H9 (cell line): ENCODE data around the gene TIMM50. TPM values are rescaled to one million over a fixed set of nuclear protein-coding genes. Genes with fewer than 3 reads are reported as not detected.
"Not testable (repeated sequence)": the region's sequence is repeated elsewhere in the genome, so short reads cannot be mapped to it uniquely, and the experiment has no call there.

Experiments used
- DNase-seq: peaks from one replicate; pipeline ENCODE4 v3.0.0-alpha.2; 2017
- H2AFZ ChIP-seq: one replicate; pipeline ENCODE4 v1.6.1; 2013; ENCODE audit warnings: mild to moderate bottlenecking, low read length, control low read depth, moderate library complexity
- H2AK5ac ChIP-seq: 2 replicates; pipeline ENCODE4 v1.6.1; 2013; ENCODE audit warnings: low read length, control low read depth, mixed read lengths; ENCODE audit not compliant: insufficient read length
- H2BK120ac ChIP-seq: one replicate; pipeline ENCODE4 v1.6.1; 2013; ENCODE audit warnings: low read depth, mild to moderate bottlenecking, low read length, control low read depth, inconsistent platforms; ENCODE audit not compliant: poor library complexity, severe bottlenecking
- H2BK12ac ChIP-seq: 2 replicates; pipeline ENCODE4 v1.6.1; 2013; ENCODE audit warnings: low read length, control low read depth, mixed read lengths, low read depth; ENCODE audit not compliant: insufficient read length
- H2BK15ac ChIP-seq: 2 replicates; pipeline ENCODE4 v1.6.1; 2013; ENCODE audit warnings: low read depth, low read length, control low read depth
- H2BK20ac ChIP-seq: one replicate; pipeline ENCODE4 v1.6.1; 2013; ENCODE audit warnings: low read depth, mild to moderate bottlenecking, low read length, control low read depth, inconsistent platforms; ENCODE audit not compliant: poor library complexity, severe bottlenecking
- H2BK5ac ChIP-seq: 2 replicates; pipeline ENCODE4 v1.6.1; 2013; ENCODE audit warnings: low read length, control low read depth, mixed read lengths; ENCODE audit not compliant: insufficient read length
- H3K14ac ChIP-seq: 2 replicates; pipeline ENCODE4 v1.6.1; 2013; ENCODE audit warnings: low read length, control low read depth; ENCODE audit not compliant: insufficient read depth
- H3K18ac ChIP-seq: 2 replicates; pipeline ENCODE4 v1.6.1; 2013; ENCODE audit warnings: low read depth, mild to moderate bottlenecking, mixed read lengths, low read length, control low read depth; ENCODE audit not compliant: insufficient read length
- H3K23ac ChIP-seq: 2 replicates; pipeline ENCODE4 v1.6.1; 2013; ENCODE audit warnings: low read length, control low read depth, mixed read lengths, low read depth; ENCODE audit not compliant: insufficient read length
- H3K23me2 ChIP-seq: 2 replicates; pipeline ENCODE4 v1.6.1; 2013; ENCODE audit warnings: low read depth, mild to moderate bottlenecking, mixed read lengths, low read length, control low read depth; ENCODE audit not compliant: insufficient read length, poor library complexity, severe bottlenecking
- H3K27ac ChIP-seq: 2 replicates; pipeline ENCODE4 v1.5.1; 2013; ENCODE audit warnings: low read length, control low read depth, mixed read lengths, low read depth; ENCODE audit not compliant: insufficient read length
- H3K27me3 ChIP-seq: 2 replicates; pipeline ENCODE4 v1.6.1; 2013; ENCODE audit warnings: low read length, control low read depth, inconsistent platforms; ENCODE audit not compliant: insufficient read depth
- H3K4ac ChIP-seq: 2 replicates; pipeline ENCODE4 v1.6.1; 2013; ENCODE audit warnings: low read depth, mild to moderate bottlenecking, control low read depth, inconsistent platforms, low read length, moderate library complexity
- H3K4me1 ChIP-seq: 2 replicates; pipeline ENCODE4 v1.6.1; 2013; ENCODE audit warnings: low read length, control low read depth, inconsistent platforms; ENCODE audit not compliant: insufficient read depth
- H3K4me2 ChIP-seq: 2 replicates; pipeline ENCODE4 v1.6.1; 2013; ENCODE audit warnings: low read length, control low read depth, mixed read lengths; ENCODE audit not compliant: insufficient read length, insufficient read depth
- H3K56ac ChIP-seq: 2 replicates; pipeline ENCODE4 v1.6.1; 2013; ENCODE audit warnings: low read depth, mild to moderate bottlenecking, mixed read lengths, low read length, control low read depth; ENCODE audit not compliant: insufficient read length
- H3K79me1 ChIP-seq: 2 replicates; pipeline ENCODE4 v1.6.1; 2013; ENCODE audit warnings: low read depth, mild to moderate bottlenecking, moderate library complexity, low read length, control low read depth, inconsistent platforms; ENCODE audit not compliant: insufficient read depth, poor library complexity, severe bottlenecking
- H3K79me2 ChIP-seq: 2 replicates; pipeline ENCODE4 v1.6.1; 2013; ENCODE audit warnings: low read length, control low read depth, inconsistent platforms; ENCODE audit not compliant: insufficient read depth
- H3K9ac ChIP-seq: 2 replicates; pipeline ENCODE4 v1.6.1; 2013; ENCODE audit warnings: low read length, control low read depth, mixed read lengths; ENCODE audit not compliant: insufficient read length; ENCODE audit errors: extremely low read depth
- H3K9me3 ChIP-seq: one replicate; pipeline ENCODE4 v1.6.1; 2013; ENCODE audit warnings: low read depth, low read length, inconsistent platforms; ENCODE audit not compliant: control insufficient read depth
- H3T11ph ChIP-seq: one replicate; pipeline ENCODE4 v1.6.1; 2013; ENCODE audit warnings: mild to moderate bottlenecking, low read length, control low read depth, inconsistent platforms
- H4K20me1 ChIP-seq: one replicate; pipeline ENCODE4 v1.6.1; 2013; ENCODE audit not compliant: control insufficient read depth, insufficient read length, insufficient read depth
- H4K5ac ChIP-seq: 2 replicates; pipeline ENCODE4 v1.6.1; 2013; ENCODE audit warnings: low read depth, mild to moderate bottlenecking, mixed read lengths, low read length, control low read depth; ENCODE audit not compliant: insufficient read length
- H4K8ac ChIP-seq: replicated peaks from 2 replicates; pipeline ENCODE4 v1.6.1; 2013; ENCODE audit warnings: low read length, control low read depth, mixed read lengths, low read depth; ENCODE audit not compliant: insufficient read length
- H4K91ac ChIP-seq: 2 replicates; pipeline ENCODE4 v1.6.1; 2013; ENCODE audit warnings: low read depth, mild to moderate bottlenecking, moderate library complexity, mixed read lengths, low read length, control low read depth; ENCODE audit not compliant: insufficient read length
- H3K27ac Mint-ChIP-seq, 3 experiments: 2 replicates in 2 of 3; 3 replicates in 1 of 3; pipeline ENCODE4 v1.8.0; 2020 to 2021; ENCODE audit warnings: mixed read lengths in 3 of 3, mild to moderate bottlenecking in 1 of 3, moderate library complexity in 1 of 3
- H3K27me3 Mint-ChIP-seq: 2 replicates; pipeline ENCODE4 v1.8.0; 2021; ENCODE audit warnings: low read depth, mild to moderate bottlenecking, moderate library complexity, mixed read lengths
- H3K36me3 Mint-ChIP-seq, 3 experiments: 2 replicates in 2 of 3; 3 replicates in 1 of 3; pipeline ENCODE4 v1.8.0; 2020 to 2021; ENCODE audit warnings: low read depth in 3 of 3, mixed read lengths in 3 of 3; ENCODE audit not compliant: insufficient read depth in 1 of 3
- H3K4me1 Mint-ChIP-seq, 2 experiments: 2 replicates each; pipeline ENCODE4 v1.8.0; 2020; ENCODE audit warnings: mixed read lengths in 2 of 2
- H3K4me3 Mint-ChIP-seq, 2 experiments: 2 replicates in 1 of 2; 3 replicates in 1 of 2; pipeline ENCODE4 v1.8.0; 2020 to 2021; ENCODE audit warnings: mild to moderate bottlenecking in 2 of 2, mixed read lengths in 2 of 2, moderate library complexity in 1 of 2
- H3K9me3 Mint-ChIP-seq, 2 experiments: 2 replicates in 1 of 2; 3 replicates in 1 of 2; pipeline ENCODE4 v1.8.0; 2020; ENCODE audit warnings: mild to moderate bottlenecking in 2 of 2, mixed read lengths in 2 of 2, moderate library complexity in 1 of 2
- CTCF ChIP-seq: fragments of 200-600 bp; sonication (generic); conservative IDR thresholded peaks from 3 replicates; pipeline ENCODE4 v1.8.0; 2021; ENCODE audit warnings: antibody characterized with exemption, mild to moderate bottlenecking
- WGBS: extraction: QIAGEN DNeasy Blood & Tissue Kit; methylation state at CpG from one replicate; pipeline ENCODE4 v1.1.7; 2013; ENCODE audit warnings: missing lambda C conversion rate, low lambda C conversion rate, mixed read lengths; ENCODE audit not compliant: insufficient read length; ENCODE audit errors: extremely low coverage; 5-methylcytosine and 5-hydroxymethylcytosine counted together
- total RNA-seq: library from RNA; stranded (reverse); gene quantifications from 2 replicates; pipeline ENCODE4 v1.2.1, GENCODE V29; 2021

Gene TIMM50
- total RNA-seq, 1 experiment from 2014 or later = 128 TPM

GRCh38 chr19:39449116-39449797, 31.4 kb upstream of the TIMM50 start:
- Histone ChIP-seq H2BK20ac (no peak overlapping the region), H3K4me2 (no peak overlapping the region), H2BK5ac (no peak overlapping the region), H2BK120ac (no peak overlapping the region), H4K5ac (no peak overlapping the region), H2AK5ac (no peak overlapping the region), H3K9me3 (no peaks in the 10 kb centered on the region), H4K20me1 (peaks cover 2% of the 10 kb centered on the region), H3K23me2 (peaks cover 5% of the 10 kb centered on the region), H4K8ac (no peak overlapping the region), H3K79me1 (peaks cover 11% of the 10 kb centered on the region), H2BK15ac (no peak overlapping the region), H3K4ac (no peak overlapping the region), H2AFZ (no peak overlapping the region), H3K18ac (no peak overlapping the region), H3K23ac (no peak overlapping the region), H3K56ac (no peak overlapping the region), H3T11ph (no peak overlapping the region), H3K79me2 (peaks cover 43% of the 10 kb centered on the region; the same call in 1 of the 2 replicates), H3K14ac (no peak overlapping the region), H4K91ac (no peak overlapping the region), H3K27ac (no peak overlapping the region), H3K27me3 (no peaks in the 10 kb centered on the region), H2BK12ac (no peak overlapping the region), H3K4me1 (no peaks in the 10 kb centered on the region), H3K9ac (peak overlapping the region; percentile 36)
- H3K9me3 Mint-ChIP-seq = peaks cover 0 to 5% of the 10 kb centered on the region in 2 experiments; a peak in 2 of 5 replicates
- H3K27ac Mint-ChIP-seq = peak overlapping the region in 2 of 3 experiments; percentile 81 to 89; a peak in 4 of 7 replicates
- H3K27me3 Mint-ChIP-seq = no peaks in the 10 kb centered on the region
- TF ChIP-seq CTCF = no peak
- peak overlapping the region in 1 of 2 experiments; percentile 25; a peak in 2 of 5 replicates for H3K4me3 Mint-ChIP-seq
- no CpG with 5 or more reads among the region's 8 CpGs for WGBS
- DNase-seq = no peak
- H3K4me1 Mint-ChIP-seq = peaks cover 10 to 15% of the 10 kb centered on the region in 2 experiments
- H3K36me3 Mint-ChIP-seq = peaks cover 23 to 64% (median 49%) of the 10 kb centered on the region in 3 experiments; a peak in 6 of 7 replicates

- no CpG with 5 or more reads among the region's 8 CpGs for WGBS
- H3K27me3 ChIP-seq, H3K18ac ChIP-seq, H3K23me2 ChIP-seq, H2BK15ac ChIP-seq, H2BK120ac ChIP-seq, H3K14ac ChIP-seq, H3K4me1 ChIP-seq, H4K8ac ChIP-seq, H2BK5ac ChIP-seq, H3K4me3 Mint-ChIP-seq, H3K4me2 ChIP-seq, H3K9me3 Mint-ChIP-seq, H3K4me1 Mint-ChIP-seq, H3K9me3 ChIP-seq, H3T11ph ChIP-seq, H4K20me1 ChIP-seq, H2AFZ ChIP-seq, H2BK12ac ChIP-seq, H3K9ac ChIP-seq, DNase-seq, H4K91ac ChIP-seq, H3K27me3 Mint-ChIP-seq, H4K5ac ChIP-seq, H3K23ac ChIP-seq, H3K4ac ChIP-seq, H3K27ac ChIP-seq, H2BK20ac ChIP-seq, H2AK5ac ChIP-seq, H3K56ac ChIP-seq: not testable (repeated sequence)
- peaks cover 26 to 70% (median 55%) of the 10 kb centered on the region in 3 experiments; a peak in 6 of 7 replicates for H3K36me3 Mint-ChIP-seq
- peak overlapping the region in 1 of 3 experiments; percentile 44; a peak in 1 of 7 replicates for H3K27ac Mint-ChIP-seq
- Histone ChIP-seq H3K79me2 (peaks cover 34% of the 10 kb centered on the region; the same call in 1 of the 2 replicates), H3K79me1 (peaks cover 13% of the 10 kb centered on the region)
Observed at GRCh38 chr19:39451257-39451656, 29.4 kb upstream of the TIMM50 start.
